ENCODE data around the gene SCN2B.
"Not testable (repeated sequence)": the region's sequence is repeated elsewhere in the genome, so short reads cannot be mapped to it uniquely, and the experiment has no call there.

Gene SCN2B

GRCh38 chr11:118193910-118194566 lies 17.6 kb upstream of the SCN2B start:
- DNase-seq (ENCODE audit: low read depth): no peak
- in situ Hi-C loops (cut with HindIII; ENCODE audit: low sequenced_read_pairs): no loop called here

GRCh38 chr11:118192817-118193216 lies 16.4 kb upstream of the SCN2B start:
- H3K4me3 ChIP-seq (ENCODE audit: low read depth, low read length); DNase-seq (ENCODE audit: low read depth); in situ Hi-C loops (cut with HindIII; ENCODE audit: low sequenced_read_pairs): not testable (repeated sequence)

More at GRCh38 chr11:118193910-118194566, 17.6 kb upstream of the SCN2B start:
- no peak overlapping the region for H3K4me3 ChIP-seq (ENCODE audit: low read depth, low read length)
- no peak for TF ChIP-seq CTCF (IDR thresholded peaks at IDR 0.05; ENCODE audit: low read depth, low read length, missing control alignments)

GRCh38 chr11:118190942-118191506 lies 14.6 kb upstream of the SCN2B start:
- in situ Hi-C loops (cut with HindIII; ENCODE audit: low sequenced_read_pairs); DNase-seq (ENCODE audit: low read depth); H3K4me3 ChIP-seq (ENCODE audit: low read depth, low read length): not testable (repeated sequence)

- no peak overlapping the region for H3K4me3 ChIP-seq (ENCODE audit: low read depth, low read length)
- in situ Hi-C loops (cut with HindIII; ENCODE audit: low sequenced_read_pairs): no loop called here
- DNase-seq (ENCODE audit: low read depth): no peak
- no peak for TF ChIP-seq CTCF (IDR thresholded peaks at IDR 0.05; ENCODE audit: low read depth, low read length, missing control alignments)
Observed at GRCh38 chr11:118186346-118187107, 10.1 kb upstream of the SCN2B start.

GRCh38 chr11:118184784-118185579 lies 8.5 kb upstream of the SCN2B start:
- no peak overlapping the region for H3K4me3 ChIP-seq (ENCODE audit: low read depth, low read length)
- no peak for DNase-seq (ENCODE audit: low read depth)
- in situ Hi-C loops (cut with HindIII; ENCODE audit: low sequenced_read_pairs): no loop called here

GRCh38 chr11:118183691-118184090 lies 7.3 kb upstream of the SCN2B start:
- in situ Hi-C loops (cut with HindIII; ENCODE audit: low sequenced_read_pairs); DNase-seq (ENCODE audit: low read depth); H3K4me3 ChIP-seq (ENCODE audit: low read depth, low read length): not testable (repeated sequence)

More at GRCh38 chr11:118184784-118185579, 8.5 kb upstream of the SCN2B start:
- no peak for TF ChIP-seq CTCF (IDR thresholded peaks at IDR 0.05; ENCODE audit: low read depth, low read length, missing control alignments)

- H3K4me3 ChIP-seq (ENCODE audit: low read depth, low read length): no peak overlapping the region
- DNase-seq (ENCODE audit: low read depth): no peak
- no peak for TF ChIP-seq CTCF (IDR thresholded peaks at IDR 0.05; ENCODE audit: low read depth, low read length, missing control alignments)
- in situ Hi-C loops (cut with HindIII; ENCODE audit: low sequenced_read_pairs): no loop called here
Observed at GRCh38 chr11:118180300-118180703, 3.9 kb upstream of the SCN2B start.

Data from astrocyte of the cerebellum (primary cell).